ENCODE results near the gene MEGF6. TPM values are rescaled to one million over a fixed set of nuclear protein-coding genes. Genes with fewer than 3 reads are reported as not detected.

MEGF6 gene
- total RNA-seq, 6 experiments from 2014 or later: 2.2 to 9.6 (median 4.4) TPM

DNA sequence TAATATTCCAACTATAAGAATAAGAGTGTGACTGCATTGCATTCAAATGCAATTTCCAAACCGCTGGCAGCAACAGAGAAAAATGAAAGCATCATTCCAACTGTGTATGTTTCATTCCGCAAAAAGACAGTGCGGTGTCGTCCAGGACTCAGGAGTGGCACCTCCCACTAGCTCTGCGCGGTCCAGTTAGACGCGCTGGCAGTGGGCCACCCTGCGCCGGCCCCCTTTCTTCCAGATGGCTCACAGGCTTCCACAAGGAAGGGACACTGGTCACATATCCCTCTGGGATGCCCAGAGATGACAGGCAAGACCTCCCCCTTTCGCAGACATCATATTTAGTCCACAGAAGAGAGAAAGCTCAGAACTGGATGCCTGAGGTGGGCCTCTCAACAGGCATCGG is 26.7 kb upstream of the MEGF6 start:
- Histone ChIP-seq H3K36me3 (peaks cover 0 to 49% (median 6%) of the 10 kb centered on the region in 4 donors), H3K4me1 (no peaks in the 10 kb centered on the region), H3K9me3 (no peaks in the 10 kb centered on the region), H3K27me3 (no peaks in the 10 kb centered on the region), H3K4me3 (no peak overlapping the region), H3K27ac (no peak overlapping the region)
- intact Hi-C loops (cut with DNase I): no loop called here
- DNase-seq (peak in 1 of 3 donors; percentile 29), ATAC-seq (no peak)
- no peak for TF ChIP-seq POLR2A (IDR thresholded peaks at IDR 0.05)
- TF ChIP-seq, protein P1, sequence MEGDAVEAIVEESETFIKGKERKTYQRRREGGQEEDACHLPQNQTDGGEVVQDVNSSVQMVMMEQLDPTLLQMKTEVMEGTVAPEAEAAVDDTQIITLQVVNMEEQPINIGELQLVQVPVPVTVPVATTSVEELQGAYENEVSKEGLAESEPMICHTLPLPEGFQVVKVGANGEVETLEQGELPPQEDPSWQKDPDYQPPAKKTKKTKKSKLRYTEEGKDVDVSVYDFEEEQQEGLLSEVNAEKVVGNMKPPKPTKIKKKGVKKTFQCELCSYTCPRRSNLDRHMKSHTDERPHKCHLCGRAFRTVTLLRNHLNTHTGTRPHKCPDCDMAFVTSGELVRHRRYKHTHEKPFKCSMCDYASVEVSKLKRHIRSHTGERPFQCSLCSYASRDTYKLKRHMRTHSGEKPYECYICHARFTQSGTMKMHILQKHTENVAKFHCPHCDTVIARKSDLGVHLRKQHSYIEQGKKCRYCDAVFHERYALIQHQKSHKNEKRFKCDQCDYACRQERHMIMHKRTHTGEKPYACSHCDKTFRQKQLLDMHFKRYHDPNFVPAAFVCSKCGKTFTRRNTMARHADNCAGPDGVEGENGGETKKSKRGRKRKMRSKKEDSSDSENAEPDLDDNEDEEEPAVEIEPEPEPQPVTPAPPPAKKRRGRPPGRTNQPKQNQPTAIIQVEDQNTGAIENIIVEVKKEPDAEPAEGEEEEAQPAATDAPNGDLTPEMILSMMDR (IDR thresholded peaks at IDR 0.05): no peak
- WGBS (ENCODE audit: insufficient coverage, low coverage, low lambda C conversion rate, missing lambda C conversion rate): 90% methylated on average over 11 of the region's 12 CpGs

DNA sequence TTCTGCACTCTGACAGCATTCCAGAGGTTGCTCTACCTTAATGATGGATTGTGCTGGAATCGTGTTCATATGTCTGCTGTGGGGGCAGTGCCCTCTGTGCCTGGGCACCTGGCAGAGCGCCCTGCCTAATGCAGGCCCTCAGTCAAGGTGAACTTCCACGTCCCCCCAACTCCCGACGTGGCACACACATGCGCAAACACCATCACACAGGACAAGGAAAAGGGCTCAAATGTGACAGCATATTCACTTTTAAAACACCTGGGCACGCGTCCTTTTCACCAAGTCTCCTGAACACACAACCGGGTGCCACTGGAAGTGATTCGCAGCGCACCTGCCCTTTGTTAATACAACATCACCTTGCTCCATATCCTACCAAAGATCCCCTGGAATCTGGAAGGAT is 25.2 kb upstream of the MEGF6 start:
- intact Hi-C loops (cut with DNase I): no loop called here
- peak in 2 of 3 donors; percentile 29 to 39 for DNase-seq
- Histone ChIP-seq H3K27ac (no peak overlapping the region), H3K9me3 (no peaks in the 10 kb centered on the region), H3K4me3 (no peak overlapping the region), H3K4me1 (no peaks in the 10 kb centered on the region), H3K36me3 (peaks cover 0 to 53% (median 6%) of the 10 kb centered on the region in 4 donors), H3K27me3 (no peaks in the 10 kb centered on the region)
- no peak for ATAC-seq
- TF ChIP-seq, protein P1 (IDR thresholded peaks at IDR 0.05): no peak
- no peak for TF ChIP-seq POLR2A (IDR thresholded peaks at IDR 0.05)
- 94% methylated on average over 10 of the region's 11 CpGs for WGBS (ENCODE audit: insufficient coverage, low coverage, low lambda C conversion rate, missing lambda C conversion rate)

DNA sequence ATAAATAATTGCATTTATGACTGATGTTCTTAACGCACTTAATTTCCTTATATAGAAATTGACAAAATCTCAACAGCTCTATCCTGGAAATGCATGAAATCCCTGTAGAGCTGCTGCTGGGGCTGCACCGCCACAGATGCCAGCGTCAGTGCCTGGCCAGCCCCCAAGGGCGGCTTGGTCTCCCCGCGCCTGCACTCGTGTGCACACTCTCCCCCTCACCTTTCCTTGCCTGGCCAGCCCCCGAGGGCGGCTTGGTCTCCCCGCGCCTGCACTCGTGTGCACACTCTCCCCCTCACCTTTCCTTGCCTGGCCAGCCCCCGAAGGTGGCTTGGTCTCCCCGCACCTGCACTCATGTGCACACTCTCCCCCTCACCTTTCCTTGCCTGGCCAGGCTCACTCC is 24.8 kb upstream of the MEGF6 start:
- intact Hi-C loops (cut with DNase I): no loop called here
- no peaks in the 10 kb centered on the region for H3K9me3 ChIP-seq
- no peak for ATAC-seq
- H3K27ac ChIP-seq: no peak overlapping the region
- no peaks in the 10 kb centered on the region for H3K27me3 ChIP-seq
- WGBS (ENCODE audit: insufficient coverage, low coverage, low lambda C conversion rate, missing lambda C conversion rate): 81% methylated on average over 10 of the region's 14 CpGs
- H3K4me3 ChIP-seq: no peak overlapping the region
- H3K36me3 ChIP-seq: peaks cover 0 to 53% (median 6%) of the 10 kb centered on the region in 4 donors
- peak in 1 of 3 donors; percentile 15 for DNase-seq
- no peak for TF ChIP-seq POLR2A (IDR thresholded peaks at IDR 0.05)
- TF ChIP-seq, protein P1 (IDR thresholded peaks at IDR 0.05): no peak
- H3K4me1 ChIP-seq: no peaks in the 10 kb centered on the region

DNA sequence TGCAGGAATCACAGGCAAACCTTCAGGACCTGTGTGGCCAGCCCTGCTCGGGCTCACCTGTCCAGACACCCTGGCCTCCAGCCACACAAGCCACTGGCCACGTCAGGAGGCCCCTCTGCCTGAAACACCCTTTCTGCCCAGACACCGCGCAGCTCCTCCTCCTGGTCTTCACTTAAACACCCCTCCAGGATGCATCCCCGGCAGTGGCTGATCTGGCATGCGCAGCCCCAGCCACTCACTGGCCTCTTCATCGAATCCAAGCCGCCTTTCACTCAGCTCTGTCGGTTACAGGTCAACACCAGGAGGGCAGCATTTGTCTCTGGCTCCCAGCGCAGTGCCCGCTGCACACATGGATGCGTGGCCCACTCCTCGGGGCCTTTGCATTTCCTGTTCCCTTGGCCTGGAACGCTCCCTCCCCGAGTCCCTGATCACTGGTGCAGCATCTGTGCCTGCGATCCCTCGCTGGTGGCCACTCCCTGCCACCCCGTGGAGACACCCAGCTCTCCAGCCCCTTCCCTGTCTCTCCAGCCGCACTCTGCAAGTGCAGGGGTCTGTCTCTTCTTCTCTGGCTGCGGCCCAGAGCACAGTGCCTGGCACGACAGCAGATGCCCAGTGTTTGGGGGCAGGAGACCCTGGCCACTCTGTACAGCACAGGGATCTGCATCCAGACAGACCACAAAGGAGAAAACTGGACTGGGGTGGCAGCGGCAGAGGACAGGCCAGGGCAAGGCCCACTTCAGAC is 22.9 kb upstream of the MEGF6 start:
- TF ChIP-seq, protein P1 (IDR thresholded peaks at IDR 0.05): no peak
- no peak for TF ChIP-seq POLR2A (IDR thresholded peaks at IDR 0.05)
- Histone ChIP-seq H3K27ac (no peak overlapping the region), H3K9me3 (no peaks in the 10 kb centered on the region), H3K27me3 (no peaks in the 10 kb centered on the region), H3K36me3 (peaks cover 0 to 61% (median 6%) of the 10 kb centered on the region in 4 donors), H3K4me3 (no peak overlapping the region), H3K4me1 (no peaks in the 10 kb centered on the region)
- ATAC-seq (no peak), DNase-seq (peak in 2 of 3 donors; percentile 19 to 33)
- 96% methylated on average over 8 of the region's 22 CpGs for WGBS (ENCODE audit: insufficient coverage, low coverage, low lambda C conversion rate, missing lambda C conversion rate)
- intact Hi-C loops (cut with DNase I): no loop called here

All from right lobe of liver (tissue), 6 donors.